Esophagus muscularis mucosa (tissue), 4 donors: ENCODE measurements around the gene FERMT1.

ENCODE experiments used
- EP300 ChIP-seq: sonication (generic); formaldehyde crosslinking; IDR thresholded peaks from one replicate; pipeline ENCODE4 v1.6.1; 2017; ENCODE audit warnings: antibody characterized with exemption
- POLR2A ChIP-seq: fragments of 450-650 bp; IDR thresholded peaks from one replicate; pipeline ENCODE4 v1.6.1; 2017; ENCODE audit warnings: antibody characterized with exemption, moderate library complexity, mild to moderate bottlenecking, low read depth
- TF ChIP-seq, protein P1 (sequence below), 3 experiments: fragments of 200-600 bp in 2 of 3; fragments of 450-650 bp in 1 of 3; sonication (generic) in 2 of 3; IDR thresholded peaks; one replicate each; pipeline ENCODE4 v1.5.1; 2017 to 2019; ENCODE audit warnings: antibody characterized with exemption in 3 of 3, mild to moderate bottlenecking in 2 of 3, moderate library complexity in 1 of 3

DNA sequence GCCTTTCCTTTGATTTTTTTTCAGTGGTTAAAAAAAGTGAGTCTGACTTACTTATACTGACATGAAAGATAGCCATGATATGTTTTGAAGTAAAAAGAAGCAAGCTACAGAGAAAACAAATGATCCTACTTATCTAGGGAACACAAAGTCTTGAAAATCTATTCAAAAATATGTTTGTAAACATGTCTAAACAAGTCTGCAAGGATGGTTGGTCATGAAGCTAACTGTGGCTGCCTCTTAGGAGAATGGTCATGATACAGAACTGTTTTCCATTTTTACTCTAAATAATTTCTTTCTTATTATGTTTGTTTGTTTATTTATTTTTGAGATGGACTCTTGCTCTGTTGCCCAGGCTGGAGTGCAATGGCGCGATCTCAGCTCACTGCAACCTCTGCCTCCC, 21.5 kb downstream of the FERMT1 start:
- TF ChIP-seq, protein P1, sequence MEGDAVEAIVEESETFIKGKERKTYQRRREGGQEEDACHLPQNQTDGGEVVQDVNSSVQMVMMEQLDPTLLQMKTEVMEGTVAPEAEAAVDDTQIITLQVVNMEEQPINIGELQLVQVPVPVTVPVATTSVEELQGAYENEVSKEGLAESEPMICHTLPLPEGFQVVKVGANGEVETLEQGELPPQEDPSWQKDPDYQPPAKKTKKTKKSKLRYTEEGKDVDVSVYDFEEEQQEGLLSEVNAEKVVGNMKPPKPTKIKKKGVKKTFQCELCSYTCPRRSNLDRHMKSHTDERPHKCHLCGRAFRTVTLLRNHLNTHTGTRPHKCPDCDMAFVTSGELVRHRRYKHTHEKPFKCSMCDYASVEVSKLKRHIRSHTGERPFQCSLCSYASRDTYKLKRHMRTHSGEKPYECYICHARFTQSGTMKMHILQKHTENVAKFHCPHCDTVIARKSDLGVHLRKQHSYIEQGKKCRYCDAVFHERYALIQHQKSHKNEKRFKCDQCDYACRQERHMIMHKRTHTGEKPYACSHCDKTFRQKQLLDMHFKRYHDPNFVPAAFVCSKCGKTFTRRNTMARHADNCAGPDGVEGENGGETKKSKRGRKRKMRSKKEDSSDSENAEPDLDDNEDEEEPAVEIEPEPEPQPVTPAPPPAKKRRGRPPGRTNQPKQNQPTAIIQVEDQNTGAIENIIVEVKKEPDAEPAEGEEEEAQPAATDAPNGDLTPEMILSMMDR (IDR thresholded peaks at IDR 0.05): no peak
- TF ChIP-seq EP300 (no peak), POLR2A (no peak)
